HG03432 (cell line): Measurements from ENCODE around the gene TMEM120B.
"Not testable (repeated sequence)": the region's sequence is repeated elsewhere in the genome, so short reads cannot be mapped to it uniquely, and the experiment has no call there.

Experiments
- ATAC-seq: cut with Tn5 transposase; IDR thresholded peaks from one replicate; pipeline ENCODE4 v1.9.1; 2021; ENCODE audit warnings: mild to moderate bottlenecking, moderate library complexity; ENCODE audit not compliant: unreplicated experiment

The TMEM120B gene

GRCh38 chr12:121712461-121713256 is at the start of gene TMEM120B:
Gene TMEM120B, plus strand, starts transcription at chr12:121712752. Its CDS starts 144 bp downstream, at chr12:121712896.
- ATAC-seq = peak; percentile 88

GRCh38 chr12:121663610-121663929 is 49.0 kb upstream of the TMEM120B start:
- no peak for ATAC-seq

- not testable (repeated sequence) for ATAC-seq
These were observed 45.7 kb upstream of the TMEM120B start for GRCh38 chr12:121666829-121667228.

- no peak for ATAC-seq
These were observed 43.6 kb upstream of the TMEM120B start for GRCh38 chr12:121668750-121669520.

GRCh38 chr12:121669521-121669900 is 43.0 kb upstream of the TMEM120B start, which contains the start of gene MORN3:
Gene MORN3, minus strand, starts transcription at chr12:121669654. Its CDS starts 171 bp downstream, at chr12:121669483.
- no peak for ATAC-seq

GRCh38 chr12:121673013-121673511 is 39.5 kb upstream of the TMEM120B start:
- no peak for ATAC-seq

- ATAC-seq = no peak
These were observed 36.4 kb upstream of the TMEM120B start for GRCh38 chr12:121676190-121676589.

- ATAC-seq = no peak
These were observed 34.2 kb upstream of the TMEM120B start for GRCh38 chr12:121678305-121678704.

GRCh38 chr12:121678716-121679300 is 33.7 kb upstream of the TMEM120B start:
- ATAC-seq = no peak

- not testable (repeated sequence) for ATAC-seq
These were observed 32.8 kb upstream of the TMEM120B start for GRCh38 chr12:121679661-121680197.

- ATAC-seq = no peak
These were observed 23.6 kb upstream of the TMEM120B start for GRCh38 chr12:121688966-121689365.

GRCh38 chr12:121689430-121689829 is 23.1 kb upstream of the TMEM120B start:
- ATAC-seq = no peak

GRCh38 chr12:121692744-121693143 is 19.8 kb upstream of the TMEM120B start:
- not testable (repeated sequence) for ATAC-seq

GRCh38 chr12:121693155-121693687 is 19.3 kb upstream of the TMEM120B start:
- ATAC-seq = no peak

- ATAC-seq = no peak
These were observed 15.4 kb upstream of the TMEM120B start for GRCh38 chr12:121697093-121697698.

GRCh38 chr12:121697861-121698260 is 14.7 kb upstream of the TMEM120B start:
- not testable (repeated sequence) for ATAC-seq

- ATAC-seq = no peak
These were observed 10.8 kb upstream of the TMEM120B start for GRCh38 chr12:121701667-121702277.

- ATAC-seq = no peak
These were observed 9.6 kb upstream of the TMEM120B start for GRCh38 chr12:121702944-121703343.

GRCh38 chr12:121705514-121705913 is 7.0 kb upstream of the TMEM120B start:
- no peak for ATAC-seq
